Caco-2 (cell line): Measurements from ENCODE around the gene ALDH5A1. TPM values are rescaled to one million over a fixed set of nuclear protein-coding genes. Genes with fewer than 3 reads are reported as not detected.

Source experiments
- BruUV-seq: library from RNA; stranded (reverse); fragments of 400-500 nt; replicated peaks from 2 replicates; lab custom pipeline; 2021; lab: Mats Ljungman, UMichigan
- CTCF ChIA-PET: fragments of 300-600 bp; sonication (Branson Sonifier 250); formaldehyde crosslinking; loops from one replicate; lab custom pipeline; 2022; ENCODE audit warnings: antibody characterized with exemption; lab: Charles Lee
- POLR2A ChIA-PET: fragments of 300-600 bp; sonication (Branson Sonifier 250); formaldehyde crosslinking; loops from one replicate; lab custom pipeline; 2022; ENCODE audit warnings: antibody characterized with exemption; lab: Charles Lee
- DNase-seq, 2 experiments: peaks; one replicate each; pipeline versions ENCODE4 v3.0.0 to v3.0.0-alpha.2; 2020 to 2022
- H3K27me3 ChIP-seq: replicated peaks from 2 replicates; pipeline ENCODE4 v1.6.0; 2011; ENCODE audit warnings: low read length; ENCODE audit not compliant: control insufficient read depth, insufficient read depth
- H3K36me3 ChIP-seq: 2 replicates; pipeline ENCODE4 v1.5.1; 2011; ENCODE audit warnings: low read length; ENCODE audit not compliant: control insufficient read depth, insufficient read depth
- H3K4me1 ChIP-seq: fragments of 250-450 bp; sonication (Bioruptor Pico); 2 replicates; pipeline ENCODE4 v1.5.1; 2020; ENCODE audit warnings: mild to moderate bottlenecking
- H3K4me3 ChIP-seq: 2 replicates; pipeline ENCODE4 v1.5.1; 2011; ENCODE audit warnings: low read depth, mild to moderate bottlenecking, control low read depth, low read length
- H3K9me3 ChIP-seq: fragments of 250-450 bp; sonication (Bioruptor Pico); 2 replicates; pipeline ENCODE4 v1.5.1; 2020; ENCODE audit warnings: mild to moderate bottlenecking, moderate library complexity
- H3K27ac Mint-ChIP-seq: one replicate; pipeline ENCODE4 v1.8.0; 2022; ENCODE audit warnings: mixed read lengths; ENCODE audit not compliant: unreplicated experiment
- H3K27me3 Mint-ChIP-seq: one replicate; pipeline ENCODE4 v1.8.0; 2022; ENCODE audit warnings: mixed read lengths; ENCODE audit not compliant: insufficient read depth, unreplicated experiment
- H3K36me3 Mint-ChIP-seq: one replicate; pipeline ENCODE4 v1.8.0; 2022; ENCODE audit warnings: mild to moderate bottlenecking, mixed read lengths; ENCODE audit not compliant: insufficient read depth, unreplicated experiment
- H3K4me1 Mint-ChIP-seq: one replicate; pipeline ENCODE4 v1.8.0; 2022; ENCODE audit warnings: low read depth, mixed read lengths; ENCODE audit not compliant: unreplicated experiment
- H3K4me3 Mint-ChIP-seq: one replicate; pipeline ENCODE4 v1.8.0; 2022; ENCODE audit warnings: mild to moderate bottlenecking, moderate library complexity, mixed read lengths; ENCODE audit not compliant: unreplicated experiment
- H3K9me3 Mint-ChIP-seq: one replicate; pipeline ENCODE4 v1.8.0; 2022; ENCODE audit warnings: mixed read lengths; ENCODE audit not compliant: unreplicated experiment
- CTCF ChIP-seq, 2 experiments: fragments of 200-600 bp in 1 of 2; IDR thresholded peaks; 1 replicate in 1 of 2; 2 replicates in 1 of 2; pipeline versions ENCODE4 v1.5.1 to v1.8.0; 2011 to 2022; ENCODE audit warnings: antibody characterized with exemption in 1 of 2, control low read depth in 1 of 2, inconsistent platforms in 1 of 2, low read depth in 1 of 2, low read length in 1 of 2, mild to moderate bottlenecking in 1 of 2, moderate library complexity in 1 of 2; ENCODE audit not compliant: insufficient read depth in 1 of 2, severe bottlenecking in 1 of 2, unreplicated experiment in 1 of 2
- intact Hi-C: fragments of 100-400 bp; cut with micrococcal nuclease; formaldehyde crosslinking; loops from one replicate; pipeline ENCODE4 v1.10.0; 2022; ENCODE audit not compliant: unreplicated experiment
- total RNA-seq: library from RNA; stranded (reverse); gene quantifications from 2 replicates; pipeline ENCODE4 v1.2.3, GENCODE V29; 2022

ALDH5A1 gene
- total RNA-seq, 1 experiment from 2014 or later, result 45.3 TPM

GRCh38 chr6:24564081-24564480 is 69.3 kb downstream of the ALDH5A1 start:
- peaks cover 7% of the 10 kb centered on the region for H3K27me3 Mint-ChIP-seq
- intact Hi-C loops, result loop anchor here (1.0 to 2.0 kb wide), 3 partner anchors 40 to 133 kb away; partner anchors contain the start of gene ALDH5A1

GRCh38 chr6:24565196-24565595 is 70.4 kb downstream of the ALDH5A1 start:
- Mint-ChIP-seq H3K27ac (no peak overlapping the region), H3K4me3 (no peak overlapping the region), H3K4me1 (no peaks in the 10 kb centered on the region), H3K36me3 (no peaks in the 10 kb centered on the region), H3K9me3 (no peaks in the 10 kb centered on the region), H3K27me3 (peaks cover 3% of the 10 kb centered on the region)
- ChIA-PET CTCF (interaction anchor here (0.7 to 1.1 kb wide), 2 partner anchors 29 to 102 kb away, joined by 3 read pairs; partner anchors contain the start of genes ACOT13 and TDP2), POLR2A (no interaction called here)
- Histone ChIP-seq H3K36me3 (no peaks in the 10 kb centered on the region), H3K4me3 (no peak overlapping the region), H3K27me3 (no peaks in the 10 kb centered on the region), H3K4me1 (no peaks in the 10 kb centered on the region), H3K9me3 (no peaks in the 10 kb centered on the region)
- intact Hi-C loops, result loop anchor here (2.0 kb wide), 1 partner anchor 70 kb away; the partner anchor contains the start of gene ALDH5A1
- DNase-seq, result no peak
- no peak for TF ChIP-seq CTCF (IDR thresholded peaks at IDR 0.05; ENCODE audit: insufficient read depth in 1 of 2, low read depth in 1 of 2, low read length in 1 of 2, severe bottlenecking in 1 of 2, unreplicated experiment in 1 of 2)
- BruUV-seq, result no TSS peak

More at GRCh38 chr6:24564081-24564480, 69.3 kb downstream of the ALDH5A1 start:
- ChIA-PET CTCF (interaction anchor here (0.7 to 1.1 kb wide), 3 partner anchors 17 to 28 kb away, joined by 3 to 5 read pairs (median 4); no protein-coding TSS in a partner anchor), POLR2A (interaction anchor here (0.5 kb wide), 1 partner anchor 43 kb away, joined by 3 read pairs; no protein-coding TSS in a partner anchor)
- Histone ChIP-seq H3K9me3 (no peaks in the 10 kb centered on the region), H3K4me3 (no peak overlapping the region), H3K4me1 (no peaks in the 10 kb centered on the region), H3K27me3 (no peaks in the 10 kb centered on the region), H3K36me3 (no peaks in the 10 kb centered on the region)
- Mint-ChIP-seq H3K36me3 (no peaks in the 10 kb centered on the region), H3K27ac (no peak overlapping the region), H3K4me1 (no peaks in the 10 kb centered on the region), H3K4me3 (no peak overlapping the region), H3K9me3 (no peaks in the 10 kb centered on the region)
- DNase-seq, result peak in 1 of 2 experiments; percentile 32
- BruUV-seq, result no TSS peak
- no peak for TF ChIP-seq CTCF (IDR thresholded peaks at IDR 0.05; ENCODE audit: insufficient read depth in 1 of 2, low read depth in 1 of 2, low read length in 1 of 2, severe bottlenecking in 1 of 2, unreplicated experiment in 1 of 2)

- Mint-ChIP-seq H3K9me3 (no peaks in the 10 kb centered on the region), H3K4me1 (no peaks in the 10 kb centered on the region), H3K4me3 (no peak overlapping the region), H3K27ac (no peak overlapping the region), H3K27me3 (peaks cover 3% of the 10 kb centered on the region), H3K36me3 (no peaks in the 10 kb centered on the region)
- TF ChIP-seq CTCF (IDR thresholded peaks at IDR 0.05; ENCODE audit: insufficient read depth in 1 of 2, low read depth in 1 of 2, low read length in 1 of 2, severe bottlenecking in 1 of 2, unreplicated experiment in 1 of 2), result no peak
- CTCF ChIA-PET, result no interaction called here
- no peaks in the 10 kb centered on the region for H3K9me3 ChIP-seq
- no TSS peak for BruUV-seq
- intact Hi-C loops, result no loop called here
- H3K4me1 ChIP-seq, result no peaks in the 10 kb centered on the region
- H3K36me3 ChIP-seq, result no peaks in the 10 kb centered on the region
- H3K27me3 ChIP-seq, result no peaks in the 10 kb centered on the region
- H3K4me3 ChIP-seq, result no peak overlapping the region
- POLR2A ChIA-PET, result interaction anchor here (0.6 kb wide), 1 partner anchor 164 kb away, joined by 3 read pairs; no protein-coding TSS in a partner anchor
- no peak for DNase-seq
These were observed 71.4 kb downstream of the ALDH5A1 start for GRCh38 chr6:24566020-24566767.
